Memory B cell (primary cell): ENCODE results near the gene SH3PXD2B.
A peak's percentile ranks its signal among the peaks of the same experiment; 100 is the strongest.

Experiments used
- ATAC-seq: fragments of 150-1000 bp; cut with Tn5 transposase; 2 replicates; pipeline ENCODE4 v1.10.0; 2021; ENCODE audit warnings: low read depth, mild to moderate bottlenecking, moderate library complexity
- DNase-seq, 2 donors: peaks; one replicate each; pipeline ENCODE4 v3.0.0; 2022; ENCODE audit warnings: low spot score in 2 of 2
- H3K27ac Mint-ChIP-seq: one replicate; pipeline ENCODE4 v1.8.0; 2022; ENCODE audit warnings: mild to moderate bottlenecking, moderate library complexity, mixed read lengths
- H3K27me3 Mint-ChIP-seq: one replicate; pipeline ENCODE4 v1.8.0; 2022; ENCODE audit warnings: mixed read lengths
- H3K36me3 Mint-ChIP-seq: one replicate; pipeline ENCODE4 v1.8.0; 2022; ENCODE audit warnings: mild to moderate bottlenecking, mixed read lengths
- H3K4me1 Mint-ChIP-seq: one replicate; pipeline ENCODE4 v1.8.0; 2022; ENCODE audit warnings: mixed read lengths
- H3K4me3 Mint-ChIP-seq: one replicate; pipeline ENCODE4 v1.8.0; 2022; ENCODE audit warnings: mild to moderate bottlenecking, moderate library complexity, mixed read lengths
- H3K9me3 Mint-ChIP-seq: one replicate; pipeline ENCODE4 v1.8.0; 2022; ENCODE audit warnings: mixed read lengths

Gene SH3PXD2B

DNA sequence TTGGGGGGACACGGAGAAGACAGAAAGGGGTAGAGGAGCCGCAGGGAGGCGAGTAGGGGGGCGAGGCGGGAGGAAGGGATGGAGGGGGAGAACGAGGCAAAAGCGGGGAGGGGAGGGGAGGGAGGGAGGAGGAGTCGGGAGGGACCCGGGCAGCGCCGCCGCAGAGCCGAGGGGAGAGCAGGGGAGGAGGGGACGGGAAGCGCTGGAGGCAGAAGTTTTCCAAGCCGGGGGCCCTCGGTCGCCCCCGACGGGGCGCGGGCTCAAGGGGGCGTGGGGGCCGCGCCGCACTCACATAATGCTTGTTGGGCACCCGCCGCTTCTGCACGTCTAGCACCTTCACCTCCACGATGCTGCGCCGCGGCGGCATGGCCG is 353 bp downstream of the SH3PXD2B start:
- Mint-ChIP-seq H3K27me3 (peaks cover 37% of the 10 kb centered on the region), H3K27ac (no peak overlapping the region)
- no peak for ATAC-seq

GRCh38 chr5:172453206-172453985 is 929 bp downstream of the SH3PXD2B start:
- H3K9me3 Mint-ChIP-seq = peaks cover 2% of the 10 kb centered on the region
- peaks cover 37% of the 10 kb centered on the region for H3K27me3 Mint-ChIP-seq
- peak overlapping the region; percentile 80 for H3K4me3 Mint-ChIP-seq
- H3K36me3 Mint-ChIP-seq = peaks cover 4% of the 10 kb centered on the region
- H3K27ac Mint-ChIP-seq = no peak overlapping the region
- DNase-seq (no peak), ATAC-seq (no peak)
- peaks cover 15% of the 10 kb centered on the region for H3K4me1 Mint-ChIP-seq

More for the DNA sequence above, 353 bp downstream of the SH3PXD2B start:
- peak in 1 of 2 donors; percentile 19 for DNase-seq
- Mint-ChIP-seq H3K4me1 (peaks cover 15% of the 10 kb centered on the region), H3K36me3 (peaks cover 4% of the 10 kb centered on the region), H3K4me3 (peak overlapping the region; percentile 80), H3K9me3 (peaks cover 2% of the 10 kb centered on the region)

- Mint-ChIP-seq H3K4me1 (peaks cover 15% of the 10 kb centered on the region), H3K9me3 (peaks cover 2% of the 10 kb centered on the region), H3K4me3 (peak overlapping the region; percentile 80), H3K27me3 (peaks cover 34% of the 10 kb centered on the region), H3K36me3 (peaks cover 4% of the 10 kb centered on the region), H3K27ac (no peak overlapping the region)
- ATAC-seq = no peak
- DNase-seq = no peak
Observed at GRCh38 chr5:172452398-172453205, 1.7 kb downstream of the SH3PXD2B start.

DNA sequence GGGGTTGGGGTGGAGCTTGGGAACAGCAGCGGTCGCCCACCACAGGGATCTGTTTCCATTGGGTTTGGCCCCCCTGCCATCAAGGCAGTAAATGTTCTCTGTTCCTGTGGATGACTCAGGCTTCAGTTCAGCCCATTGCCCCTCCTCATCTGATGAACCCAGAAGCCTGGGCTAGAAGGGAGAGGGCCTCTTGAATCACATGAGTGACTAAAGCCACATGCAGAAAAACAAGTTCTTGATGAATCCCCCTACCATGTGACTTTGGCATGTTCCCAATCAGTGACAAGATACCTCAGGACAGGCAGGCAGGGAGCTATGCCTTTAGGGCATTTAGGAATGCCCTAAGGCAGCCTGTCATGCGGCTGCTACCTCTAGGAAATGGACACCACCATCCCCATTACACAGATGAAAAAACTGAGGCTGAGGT is 2.5 kb downstream of the SH3PXD2B start:
- ATAC-seq (no peak), DNase-seq (no peak)
- Mint-ChIP-seq H3K9me3 (no peaks in the 10 kb centered on the region), H3K27me3 (peaks cover 33% of the 10 kb centered on the region), H3K4me3 (no peak overlapping the region), H3K27ac (no peak overlapping the region), H3K4me1 (peaks cover 15% of the 10 kb centered on the region), H3K36me3 (peaks cover 3% of the 10 kb centered on the region)

DNA sequence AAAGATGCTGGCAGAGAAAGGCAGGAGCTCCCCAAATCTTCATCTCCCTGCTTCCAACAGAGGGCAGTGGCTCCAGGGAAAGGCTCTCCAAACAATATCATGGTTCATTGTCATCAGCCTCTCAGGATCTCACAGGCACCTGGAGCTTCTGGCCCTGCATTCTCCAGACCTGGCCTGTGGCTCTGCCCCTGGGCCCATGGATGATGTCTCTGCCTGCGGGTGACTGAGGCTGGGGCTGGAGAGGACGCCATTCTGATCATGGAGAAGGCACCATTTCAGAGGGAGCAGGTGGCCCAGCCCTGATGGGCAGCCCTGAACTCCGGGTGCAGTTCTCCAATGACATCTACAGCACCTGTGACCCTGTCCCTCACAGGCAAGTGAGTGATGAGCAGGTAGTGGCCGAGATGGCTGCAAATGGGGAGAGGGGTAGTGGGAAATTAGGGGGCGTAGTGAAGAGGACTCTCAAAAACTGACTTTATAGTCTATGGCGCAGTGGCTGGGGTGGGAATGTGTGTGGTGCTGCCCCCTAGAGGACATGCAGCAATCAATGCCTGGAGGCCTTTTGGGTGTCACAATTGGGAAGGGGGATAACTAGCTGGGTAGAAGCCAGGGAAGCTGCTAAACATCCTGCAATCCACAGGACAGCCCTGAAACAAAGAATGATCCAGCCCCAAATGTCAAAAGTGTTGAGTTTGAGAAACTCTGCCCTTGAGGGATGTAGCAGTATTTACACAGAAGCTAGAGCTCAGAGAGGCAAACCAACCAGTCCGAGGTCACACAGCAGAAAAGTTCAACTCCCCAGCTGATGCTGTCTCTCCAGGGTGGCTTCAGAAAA is 3.2 kb downstream of the SH3PXD2B start:
- DNase-seq (no peak), ATAC-seq (no peak)
- H3K27me3 Mint-ChIP-seq = peaks cover 35% of the 10 kb centered on the region
- H3K4me1 Mint-ChIP-seq = peaks cover 15% of the 10 kb centered on the region
- no peak overlapping the region for H3K27ac Mint-ChIP-seq
- no peak overlapping the region for H3K4me3 Mint-ChIP-seq
- H3K9me3 Mint-ChIP-seq = no peaks in the 10 kb centered on the region
- peaks cover 3% of the 10 kb centered on the region for H3K36me3 Mint-ChIP-seq

- ATAC-seq = no peak
- peaks cover 3% of the 10 kb centered on the region for H3K36me3 Mint-ChIP-seq
- peaks cover 15% of the 10 kb centered on the region for H3K4me1 Mint-ChIP-seq
- H3K4me3 Mint-ChIP-seq = no peak overlapping the region
- DNase-seq = no peak
- H3K9me3 Mint-ChIP-seq = no peaks in the 10 kb centered on the region
- peaks cover 31% of the 10 kb centered on the region for H3K27me3 Mint-ChIP-seq
- H3K27ac Mint-ChIP-seq = no peak overlapping the region
Observed at GRCh38 chr5:172450453-172450852, 3.9 kb downstream of the SH3PXD2B start.

GRCh38 chr5:172448999-172449398 is 5.3 kb downstream of the SH3PXD2B start:
- no peak for ATAC-seq
- Mint-ChIP-seq H3K4me3 (no peak overlapping the region), H3K27me3 (peaks cover 29% of the 10 kb centered on the region), H3K27ac (no peak overlapping the region), H3K4me1 (peaks cover 10% of the 10 kb centered on the region), H3K36me3 (peaks cover 3% of the 10 kb centered on the region), H3K9me3 (no peaks in the 10 kb centered on the region)
- DNase-seq = no peak

GRCh38 chr5:172447646-172448365 is 6.5 kb downstream of the SH3PXD2B start:
- Mint-ChIP-seq H3K4me3 (no peak overlapping the region), H3K4me1 (peaks cover 3% of the 10 kb centered on the region), H3K27me3 (peaks cover 20% of the 10 kb centered on the region), H3K36me3 (peaks cover 3% of the 10 kb centered on the region), H3K27ac (no peak overlapping the region), H3K9me3 (no peaks in the 10 kb centered on the region)
- ATAC-seq (no peak), DNase-seq (no peak)

GRCh38 chr5:172446336-172447051 is 7.8 kb downstream of the SH3PXD2B start:
- Mint-ChIP-seq H3K4me3 (no peak overlapping the region), H3K4me1 (peaks cover 3% of the 10 kb centered on the region), H3K36me3 (peaks cover 3% of the 10 kb centered on the region), H3K27me3 (peaks cover 20% of the 10 kb centered on the region), H3K9me3 (no peaks in the 10 kb centered on the region), H3K27ac (no peak overlapping the region)
- no peak for DNase-seq
- no peak for ATAC-seq

- ATAC-seq (no peak), DNase-seq (no peak)
- Mint-ChIP-seq H3K27ac (no peak overlapping the region), H3K27me3 (peaks cover 15% of the 10 kb centered on the region), H3K9me3 (no peaks in the 10 kb centered on the region), H3K4me1 (no peaks in the 10 kb centered on the region), H3K36me3 (no peaks in the 10 kb centered on the region), H3K4me3 (no peak overlapping the region)
Observed at GRCh38 chr5:172445866-172446265, 8.5 kb downstream of the SH3PXD2B start.

DNA sequence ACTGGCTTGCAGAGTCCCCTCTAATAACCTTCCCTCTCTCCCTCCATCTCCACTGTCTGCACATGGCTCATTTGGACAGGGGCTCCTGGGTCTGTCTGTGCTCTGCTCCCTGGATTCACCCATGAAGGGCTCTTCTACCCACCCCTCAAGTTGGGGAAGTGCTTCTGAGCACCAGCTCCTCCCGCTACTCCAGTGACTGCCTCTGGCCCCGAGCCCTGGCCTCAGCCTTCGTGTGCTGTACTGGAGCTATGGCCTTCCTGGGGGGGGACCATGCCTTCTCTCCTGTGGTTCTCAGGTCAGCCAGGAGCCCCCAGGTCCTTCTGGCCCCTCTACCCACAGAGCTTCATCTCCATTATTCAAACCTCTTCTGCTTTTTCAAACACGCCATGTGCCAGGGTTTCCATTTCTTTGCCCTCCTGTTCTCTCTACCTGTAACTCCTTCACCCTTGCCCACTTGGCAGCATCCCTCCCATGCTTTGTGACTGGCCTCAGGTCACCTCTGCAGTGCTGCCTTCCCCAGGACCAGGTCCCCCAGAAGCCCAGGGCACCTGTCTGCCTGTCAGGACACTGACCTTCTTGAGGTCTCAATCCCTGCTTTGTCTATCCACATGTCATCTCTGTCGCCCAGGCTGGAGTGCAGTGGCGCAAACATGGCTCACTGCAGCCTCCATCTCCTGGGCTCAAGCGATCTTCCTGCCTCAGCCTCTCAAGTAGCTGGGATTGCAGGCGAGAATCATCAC is 9.5 kb downstream of the SH3PXD2B start:
- Mint-ChIP-seq H3K36me3 (no peaks in the 10 kb centered on the region), H3K27me3 (peaks cover 11% of the 10 kb centered on the region), H3K4me1 (no peaks in the 10 kb centered on the region), H3K4me3 (no peak overlapping the region), H3K27ac (no peak overlapping the region), H3K9me3 (no peaks in the 10 kb centered on the region)
- ATAC-seq (no peak), DNase-seq (no peak)

DNA sequence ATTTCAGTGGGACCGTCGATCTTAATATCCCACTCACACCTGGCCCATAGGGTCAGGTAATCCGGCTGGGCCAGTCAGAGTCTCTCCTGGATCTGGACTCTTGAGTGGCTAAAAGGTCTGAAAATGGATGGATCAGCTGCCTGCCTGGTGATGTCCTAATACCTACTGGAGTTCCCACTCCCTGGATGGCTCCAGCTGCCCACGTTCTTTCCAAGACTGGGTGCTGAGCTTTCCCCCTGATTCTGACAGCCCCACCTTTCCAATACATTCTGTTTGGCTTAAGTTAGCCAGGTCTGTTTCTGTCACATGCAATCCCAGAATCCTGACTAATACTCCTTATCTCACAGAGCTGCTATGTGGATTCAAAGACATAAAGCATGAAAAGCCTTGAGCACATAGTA is 10.2 kb downstream of the SH3PXD2B start:
- Mint-ChIP-seq H3K4me3 (no peak overlapping the region), H3K36me3 (no peaks in the 10 kb centered on the region), H3K9me3 (no peaks in the 10 kb centered on the region), H3K27ac (no peak overlapping the region), H3K27me3 (peaks cover 7% of the 10 kb centered on the region), H3K4me1 (no peaks in the 10 kb centered on the region)
- no peak for DNase-seq
- no peak for ATAC-seq
